HepG2 (cell line): ENCODE results near the gene CCDC154. TPM values are rescaled to one million over a fixed set of nuclear protein-coding genes. Genes with fewer than 3 reads are reported as not detected.

ENCODE experiments used
- ARHGAP35 ChIP-seq: sonication (generic); formaldehyde crosslinking; IDR thresholded peaks from 2 replicates; pipeline ENCODE4 v1.9.0; 2022; ENCODE audit warnings: mild to moderate bottlenecking, inconsistent platforms, moderate library complexity, missing genetic modification reagents, borderline replicate concordance
- ELF1 ChIP-seq: sonication (generic); formaldehyde crosslinking; IDR thresholded peaks from 2 replicates; pipeline ENCODE4 v1.4.0; 2020; ENCODE audit warnings: missing genetic modification reagents
- HCFC1 ChIP-seq: fragments of 150-350 bp; IDR thresholded peaks from 2 replicates; pipeline ENCODE4 v1.6.1; 2014; ENCODE audit warnings: low read depth, low read length
- KAT2B ChIP-seq: fragments of 150-350 bp; IDR thresholded peaks from 2 replicates; pipeline ENCODE4 v1.6.1; 2014; ENCODE audit warnings: low read depth, low read length, borderline replicate concordance
- TBX2 ChIP-seq: sonication (generic); formaldehyde crosslinking; IDR thresholded peaks from 2 replicates; pipeline ENCODE4 v1.5.0; 2020; ENCODE audit warnings: missing genetic modification reagents, mild to moderate bottlenecking, borderline replicate concordance
- ZNF432 ChIP-seq: sonication (generic); formaldehyde crosslinking; IDR thresholded peaks from 2 replicates; pipeline ENCODE4 v1.5.0; 2020; ENCODE audit warnings: missing genetic modification reagents, mild to moderate bottlenecking, borderline replicate concordance
- ZNF530 ChIP-seq: sonication (generic); formaldehyde crosslinking; IDR thresholded peaks from 2 replicates; pipeline ENCODE4 v1.5.0; 2020; ENCODE audit warnings: low read depth, mild to moderate bottlenecking, missing genetic modification reagents
- ZNF549 ChIP-seq: sonication (generic); formaldehyde crosslinking; IDR thresholded peaks from 2 replicates; pipeline ENCODE4 v1.5.0; 2020; ENCODE audit warnings: missing genetic modification reagents
- polyA plus RNA-seq, 8 experiments: library from polyadenylated mRNA; depleted of rRNA in 3 of 8; stranded (reverse) in 7 of 8; unstranded in 1 of 8; fragments of >200 nt; fragmentation: Illumina TruSeq in 4 of 8; extraction: Trizol in 4 of 8; gene quantifications; 2 replicates each; pipeline versions ENCODE4 v1.2.1 to v1.2.3, GENCODE V29; 2011 to 2016; ENCODE audit warnings: low read depth in 4 of 8, missing spikeins in 1 of 8, mixed read lengths in 1 of 8; ENCODE audit not compliant: insufficient read depth in 1 of 8
- total RNA-seq, 5 experiments: library from RNA; depleted of rRNA; stranded (reverse); fragments of >200 nt; fragmentation: Illumina TruSeq; extraction: Trizol; gene quantifications; 2 replicates each; pipeline ENCODE4 v1.2.3, GENCODE V29; 2016; ENCODE audit warnings: low read depth in 1 of 5
- TF ChIP-seq, protein P1 (sequence below): sonication (generic); formaldehyde crosslinking; IDR thresholded peaks from 2 replicates; pipeline ENCODE4 v1.5.0; 2020; ENCODE audit warnings: mild to moderate bottlenecking, low read depth, missing genetic modification reagents, borderline replicate concordance
- TF ChIP-seq, protein P2 (sequence below): sonication (generic); formaldehyde crosslinking; IDR thresholded peaks from 2 replicates; pipeline ENCODE4 v1.4.0; 2020; ENCODE audit warnings: missing genetic modification reagents, borderline replicate concordance
- TF ChIP-seq, protein P3 (sequence below): sonication (generic); formaldehyde crosslinking; IDR thresholded peaks from 2 replicates; pipeline ENCODE4 v1.4.0; 2020; ENCODE audit warnings: missing genetic modification reagents
- TF ChIP-seq, protein P4 (sequence below): sonication (generic); formaldehyde crosslinking; IDR thresholded peaks from 2 replicates; pipeline ENCODE4 v1.9.0; 2022; ENCODE audit warnings: missing genetic modification reagents, mild to moderate bottlenecking, borderline replicate concordance
- TF ChIP-seq, protein P5 (sequence below): sonication (generic); formaldehyde crosslinking; IDR thresholded peaks from 2 replicates; pipeline ENCODE4 v1.4.0; 2020; ENCODE audit warnings: mild to moderate bottlenecking, low read depth, missing genetic modification reagents

The CCDC154 gene
- total and polyA plus RNA-seq, 2 of the 13 experiments (the other 11 are each of a cell fraction or from before 2014, with no cell fraction given) = 0.92 to 1.5 TPM

DNA sequence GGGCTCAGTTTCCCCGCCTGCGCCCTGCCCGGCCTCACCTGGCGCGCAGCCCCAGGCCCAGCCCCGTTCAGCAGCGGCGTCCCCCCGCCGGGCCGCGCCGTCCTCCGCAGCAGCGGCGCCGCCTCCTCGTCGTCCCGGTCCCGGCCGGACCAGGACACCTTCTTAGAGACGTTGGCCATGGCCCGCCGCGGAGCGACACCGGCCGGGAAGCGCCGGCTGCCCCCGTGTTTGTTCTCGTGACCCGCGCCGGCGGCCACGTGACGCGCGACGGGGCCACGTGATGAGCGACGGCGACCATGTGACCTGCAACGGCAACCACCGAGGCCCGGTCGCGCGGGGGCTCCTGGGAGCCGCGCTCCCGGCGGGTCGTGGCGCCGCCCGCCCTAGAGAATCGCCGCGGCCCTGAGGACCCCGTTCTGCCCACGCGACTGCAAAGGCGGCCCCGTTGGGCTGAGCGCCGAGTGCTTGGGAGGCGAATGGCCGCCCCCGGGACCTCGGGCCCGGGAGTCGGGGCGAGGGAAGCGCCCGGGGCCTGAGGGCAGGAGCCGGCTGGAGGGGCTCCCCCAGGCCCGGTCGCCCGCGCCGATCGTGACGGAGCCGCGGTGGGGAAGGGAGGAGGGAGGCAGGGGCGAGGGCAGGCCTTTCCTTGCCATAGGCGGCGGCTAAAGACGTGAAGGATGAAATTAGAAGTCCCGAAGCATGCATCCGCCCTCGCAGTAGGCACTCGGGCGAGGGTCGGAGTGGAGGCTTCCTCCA is 30.6 kb upstream of the CCDC154 start, which contains the start of gene CLCN7 (continued):
- TF ChIP-seq KAT2B (no peak), TBX2 (CRISPR knock-in tag) (0 out of 2 replicates have a peak, but pooled peaks have one; percentile 68), ARHGAP35 (CRISPR knock-in tag) (peak; percentile 81; the same call in 1 of the 2 replicates), ZNF549 (0 out of 2 replicates have a peak, but pooled peaks have one; percentile 13), ZNF432 (CRISPR knock-in tag) (no peak), ELF1 (CRISPR knock-in tag) (no peak), HCFC1 (peak; percentile 34; the same call in 1 of the 2 replicates), ZNF530 (no peak)
- TF ChIP-seq, protein P1, sequence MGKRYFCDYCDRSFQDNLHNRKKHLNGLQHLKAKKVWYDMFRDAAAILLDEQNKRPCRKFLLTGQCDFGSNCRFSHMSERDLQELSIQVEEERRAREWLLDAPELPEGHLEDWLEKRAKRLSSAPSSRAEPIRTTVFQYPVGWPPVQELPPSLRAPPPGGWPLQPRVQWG (CRISPR knock-in tag) = no peak
- TF ChIP-seq, protein P2, sequence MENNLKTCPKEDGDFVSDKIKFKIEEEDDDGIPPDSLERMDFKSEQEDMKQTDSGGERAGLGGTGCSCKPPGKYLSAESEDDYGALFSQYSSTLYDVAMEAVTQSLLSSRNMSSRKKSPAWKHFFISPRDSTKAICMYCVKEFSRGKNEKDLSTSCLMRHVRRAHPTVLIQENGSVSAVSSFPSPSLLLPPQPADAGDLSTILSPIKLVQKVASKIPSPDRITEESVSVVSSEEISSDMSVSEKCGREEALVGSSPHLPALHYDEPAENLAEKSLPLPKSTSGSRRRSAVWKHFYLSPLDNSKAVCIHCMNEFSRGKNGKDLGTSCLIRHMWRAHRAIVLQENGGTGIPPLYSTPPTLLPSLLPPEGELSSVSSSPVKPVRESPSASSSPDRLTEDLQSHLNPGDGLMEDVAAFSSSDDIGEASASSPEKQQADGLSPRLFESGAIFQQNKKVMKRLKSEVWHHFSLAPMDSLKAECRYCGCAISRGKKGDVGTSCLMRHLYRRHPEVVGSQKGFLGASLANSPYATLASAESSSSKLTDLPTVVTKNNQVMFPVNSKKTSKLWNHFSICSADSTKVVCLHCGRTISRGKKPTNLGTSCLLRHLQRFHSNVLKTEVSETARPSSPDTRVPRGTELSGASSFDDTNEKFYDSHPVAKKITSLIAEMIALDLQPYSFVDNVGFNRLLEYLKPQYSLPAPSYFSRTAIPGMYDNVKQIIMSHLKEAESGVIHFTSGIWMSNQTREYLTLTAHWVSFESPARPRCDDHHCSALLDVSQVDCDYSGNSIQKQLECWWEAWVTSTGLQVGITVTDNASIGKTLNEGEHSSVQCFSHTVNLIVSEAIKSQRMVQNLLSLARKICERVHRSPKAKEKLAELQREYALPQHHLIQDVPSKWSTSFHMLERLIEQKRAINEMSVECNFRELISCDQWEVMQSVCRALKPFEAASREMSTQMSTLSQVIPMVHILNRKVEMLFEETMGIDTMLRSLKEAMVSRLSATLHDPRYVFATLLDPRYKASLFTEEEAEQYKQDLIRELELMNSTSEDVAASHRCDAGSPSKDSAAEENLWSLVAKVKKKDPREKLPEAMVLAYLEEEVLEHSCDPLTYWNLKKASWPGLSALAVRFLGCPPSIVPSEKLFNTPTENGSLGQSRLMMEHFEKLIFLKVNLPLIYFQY (CRISPR knock-in tag) = peak; percentile 75; the same call in 1 of the 2 replicates
- TF ChIP-seq, protein P3, sequence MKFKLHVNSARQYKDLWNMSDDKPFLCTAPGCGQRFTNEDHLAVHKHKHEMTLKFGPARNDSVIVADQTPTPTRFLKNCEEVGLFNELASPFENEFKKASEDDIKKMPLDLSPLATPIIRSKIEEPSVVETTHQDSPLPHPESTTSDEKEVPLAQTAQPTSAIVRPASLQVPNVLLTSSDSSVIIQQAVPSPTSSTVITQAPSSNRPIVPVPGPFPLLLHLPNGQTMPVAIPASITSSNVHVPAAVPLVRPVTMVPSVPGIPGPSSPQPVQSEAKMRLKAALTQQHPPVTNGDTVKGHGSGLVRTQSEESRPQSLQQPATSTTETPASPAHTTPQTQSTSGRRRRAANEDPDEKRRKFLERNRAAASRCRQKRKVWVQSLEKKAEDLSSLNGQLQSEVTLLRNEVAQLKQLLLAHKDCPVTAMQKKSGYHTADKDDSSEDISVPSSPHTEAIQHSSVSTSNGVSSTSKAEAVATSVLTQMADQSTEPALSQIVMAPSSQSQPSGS (CRISPR knock-in tag) = 0 out of 2 replicates have a peak, but pooled peaks have one; percentile 42
- TF ChIP-seq, protein P4, sequence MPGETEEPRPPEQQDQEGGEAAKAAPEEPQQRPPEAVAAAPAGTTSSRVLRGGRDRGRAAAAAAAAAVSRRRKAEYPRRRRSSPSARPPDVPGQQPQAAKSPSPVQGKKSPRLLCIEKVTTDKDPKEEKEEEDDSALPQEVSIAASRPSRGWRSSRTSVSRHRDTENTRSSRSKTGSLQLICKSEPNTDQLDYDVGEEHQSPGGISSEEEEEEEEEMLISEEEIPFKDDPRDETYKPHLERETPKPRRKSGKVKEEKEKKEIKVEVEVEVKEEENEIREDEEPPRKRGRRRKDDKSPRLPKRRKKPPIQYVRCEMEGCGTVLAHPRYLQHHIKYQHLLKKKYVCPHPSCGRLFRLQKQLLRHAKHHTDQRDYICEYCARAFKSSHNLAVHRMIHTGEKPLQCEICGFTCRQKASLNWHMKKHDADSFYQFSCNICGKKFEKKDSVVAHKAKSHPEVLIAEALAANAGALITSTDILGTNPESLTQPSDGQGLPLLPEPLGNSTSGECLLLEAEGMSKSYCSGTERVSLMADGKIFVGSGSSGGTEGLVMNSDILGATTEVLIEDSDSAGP = peak; percentile 67
- TF ChIP-seq, protein P5, sequence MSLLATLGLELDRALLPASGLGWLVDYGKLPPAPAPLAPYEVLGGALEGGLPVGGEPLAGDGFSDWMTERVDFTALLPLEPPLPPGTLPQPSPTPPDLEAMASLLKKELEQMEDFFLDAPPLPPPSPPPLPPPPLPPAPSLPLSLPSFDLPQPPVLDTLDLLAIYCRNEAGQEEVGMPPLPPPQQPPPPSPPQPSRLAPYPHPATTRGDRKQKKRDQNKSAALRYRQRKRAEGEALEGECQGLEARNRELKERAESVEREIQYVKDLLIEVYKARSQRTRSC = no peak; the same call in 1 of the 2 replicates
